Activated naive CD8-positive, alpha-beta T cell treated with anti-CD3 and anti-CD28 coated beads, Interleukin-2, amount 10 ng/mL, durations not matched to agents 7 days and 5 days (primary cell): ENCODE measurements around the gene CHERP. TPM values are rescaled to one million over a fixed set of nuclear protein-coding genes. Genes with fewer than 3 reads are reported as not detected.

ENCODE experiments used
- total RNA-seq, 2 experiments: library from RNA; stranded (reverse); gene quantifications; one replicate each; pipeline ENCODE4 v1.2.3, GENCODE V29; 2021

The CHERP gene
- total RNA-seq, 2 experiments from 2014 or later: 65.5 to 67.0 TPM

Other genes starting within 250 kb of the CHERP start
- gene KLF2, start 217.6 kb downstream of the CHERP start, total RNA-seq: 100 to 1,000 TPM; 172 to 193 TPM
- 10 to 100 TPM; 40.0 to 41.7 TPM for gene EPS15L1, start 70.5 kb downstream of the CHERP start, total RNA-seq
- gene CALR3, start 46.3 kb downstream of the CHERP start, total RNA-seq: not detected
- gene C19orf44, start 46.0 kb downstream of the CHERP start, total RNA-seq: 1 to 10 TPM; 3.0 to 3.3 TPM
- 10 to 100 TPM; 43.4 to 44.5 TPM for gene SLC35E1, start 30.0 kb upstream of the CHERP start, total RNA-seq
- gene MED26, start 85.8 kb upstream of the CHERP start, total RNA-seq: 10 to 100 TPM; 16.4 to 21.2 TPM
- 10 to 100 TPM; 63.6 to 68.8 TPM for gene SMIM7, start 117.7 kb upstream of the CHERP start, total RNA-seq
- gene TMEM38A, start 118.7 kb upstream of the CHERP start, total RNA-seq: 1 to 10 TPM in 1 of 2 experiments, under 1 TPM in 1; 0.51 to 1.6 TPM
- gene NWD1, start 177.4 kb upstream of the CHERP start, total RNA-seq: not detected